Measurements from ENCODE around the gene CHST6. TPM values are rescaled to one million over a fixed set of nuclear protein-coding genes. Genes with fewer than 3 reads are reported as not detected.

CHST6 gene
- total and polyA plus RNA-seq, 9 of the 15 experiments (the other 6 are each of a cell fraction or from before 2014, with no cell fraction given): 0.01 to 0.05 (median 0.02) TPM; not detected in 6

GRCh38 chr16:75452464-75453190, 42.6 kb downstream of the CHST6 start (continued):
- TF ChIP-seq NR0B1 (IDR thresholded peaks at IDR 0.05; ENCODE audit: partially characterized antibody) (no peak), HDAC1 (IDR thresholded peaks at IDR 0.05) (no peak)

GRCh38 chr16:75446416-75446815, 48.8 kb downstream of the CHST6 start:
- POLR2A ChIA-PET: interaction anchor here (0.8 to 2.9 kb wide), 3 partner anchors 10 to 231 kb away, joined by 3 to 19 read pairs (median 4); partner anchors contain the start of gene CFDP1
- in situ Hi-C loops (cut with MboI) (no loop called here), intact Hi-C loops (cut with micrococcal nuclease) (no loop called here)
- peaks cover 0 to 4% of the 10 kb centered on the region in 2 experiments; a peak in 2 of 5 replicates for H3K4me1 ChIP-seq (replicated peaks in 1 of 2; ENCODE audit: control insufficient read depth in 2 of 2, insufficient read depth in 2 of 2, low read length in 2 of 2)
- CTCF ChIA-PET (ENCODE audit: low intra/inter-chr PET ratio): no interaction called here
- no peak for DNase-seq (ENCODE audit: extremely low read depth in 1 of 4, low spot score in 3 of 4)
- TF ChIP-seq RHOXF2B (CRISPR knock-in tag; conservative IDR thresholded peaks at IDR 0.05) (no peak), RBBP5 (IDR thresholded peaks at IDR 0.05; ENCODE audit: borderline replicate concordance, insufficient read depth, low read length, poor library complexity, severe bottlenecking) (no peak), USF2 (CRISPR knock-in tag; IDR thresholded peaks at IDR 0.05) (no peak), CHD4 (IDR thresholded peaks at IDR 0.05; ENCODE audit: insufficient read depth, insufficient replicate concordance, low read depth, low read length, poor library complexity, severe bottlenecking) (no peak), FOXK1 (CRISPR knock-in tag; IDR thresholded peaks at IDR 0.05; ENCODE audit: borderline replicate concordance) (no peak), TCF7L2 (IDR thresholded peaks at IDR 0.05; ENCODE audit: low read depth, low read length) (no peak)
- TF ChIP-seq, protein P1, sequence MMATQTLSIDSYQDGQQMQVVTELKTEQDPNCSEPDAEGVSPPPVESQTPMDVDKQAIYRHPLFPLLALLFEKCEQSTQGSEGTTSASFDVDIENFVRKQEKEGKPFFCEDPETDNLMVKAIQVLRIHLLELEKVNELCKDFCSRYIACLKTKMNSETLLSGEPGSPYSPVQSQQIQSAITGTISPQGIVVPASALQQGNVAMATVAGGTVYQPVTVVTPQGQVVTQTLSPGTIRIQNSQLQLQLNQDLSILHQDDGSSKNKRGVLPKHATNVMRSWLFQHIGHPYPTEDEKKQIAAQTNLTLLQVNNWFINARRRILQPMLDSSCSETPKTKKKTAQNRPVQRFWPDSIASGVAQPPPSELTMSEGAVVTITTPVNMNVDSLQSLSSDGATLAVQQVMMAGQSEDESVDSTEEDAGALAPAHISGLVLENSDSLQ (IDR thresholded peaks at IDR 0.05): no peak
- H4K20me1 ChIP-seq (replicated peaks; ENCODE audit: control insufficient read depth, insufficient read depth, low read length): no peaks in the 10 kb centered on the region
- BruUV-seq (replicated peaks): no TSS peak
- H2AFZ ChIP-seq (ENCODE audit: low read depth, low read length): no peak overlapping the region
- H3K27me3 ChIP-seq (ENCODE audit: control insufficient read depth in 2 of 2, insufficient read depth in 2 of 2, low read length in 2 of 2): no peaks in the 10 kb centered on the region
- no peak overlapping the region for H3K9ac ChIP-seq (ENCODE audit: insufficient read depth in 1 of 2, low read depth in 2 of 2, low read length in 2 of 2)
- H3K79me2 ChIP-seq (ENCODE audit: control insufficient read depth, insufficient read depth, low read length): no peaks in the 10 kb centered on the region
- H3K9me3 ChIP-seq (replicated peaks; ENCODE audit: control insufficient read depth, insufficient read depth, low read depth, low read length): 0 out of 2 replicates have a peak, but pooled peaks cover 2% of the 10 kb centered on the region
- no peak overlapping the region for H3K4me2 ChIP-seq (ENCODE audit: insufficient read depth, low read length)
- no peak overlapping the region for H3K27ac ChIP-seq (ENCODE audit: extremely low read depth, low read depth, low read length)
- no peak overlapping the region for H3K4me3 ChIP-seq
- no peaks in the 10 kb centered on the region for H3K9me1 ChIP-seq (ENCODE audit: control insufficient read depth, insufficient read depth, low read length)
- no peak for FAIRE-seq
- no peak for ATAC-seq
- H3K36me3 ChIP-seq (ENCODE audit: control insufficient read depth, insufficient read depth, low read length): peaks cover 25% of the 10 kb centered on the region; the same call in 2 of the 3 replicates

All from K562 (cell line).